Endothelial cell of umbilical vein (primary cell): Measurements from ENCODE around the gene LMBR1L.

Experiments used
- FOS ChIP-seq: IDR thresholded peaks from 2 replicates; pipeline ENCODE4 v1.6.1; 2011; ENCODE audit warnings: mild to moderate bottlenecking, low read length, moderate library complexity, borderline replicate concordance; ENCODE audit not compliant: insufficient read depth
- GATA2 ChIP-seq: IDR thresholded peaks from 2 replicates; pipeline ENCODE4 v1.7.0; 2011; ENCODE audit warnings: low read depth, mild to moderate bottlenecking, moderate library complexity, mixed read lengths, low read length; ENCODE audit not compliant: insufficient read length, insufficient read depth
- JUN ChIP-seq: IDR thresholded peaks from 2 replicates; pipeline ENCODE4 v1.6.1; 2011; ENCODE audit warnings: borderline replicate concordance, low read depth; ENCODE audit not compliant: insufficient read length, insufficient read depth
- POLR2A ChIP-seq: IDR thresholded peaks from 2 replicates; pipeline ENCODE4 v1.6.1; 2012; ENCODE audit warnings: low read depth, mild to moderate bottlenecking, control low read depth, low read length
- POLR2AphosphoS5 ChIP-seq: IDR thresholded peaks from 2 replicates; pipeline ENCODE4 v1.6.1; 2012; ENCODE audit warnings: low read depth, mild to moderate bottlenecking, control low read depth, low read length, moderate library complexity; ENCODE audit not compliant: insufficient read depth
- TF ChIP-seq, protein P1 (sequence below), 2 donors: IDR thresholded peaks; 1 replicate in 1 of 2; 2 replicates in 1 of 2; pipeline ENCODE4 v1.5.1; 2011; ENCODE audit warnings: low read length in 2 of 2, mild to moderate bottlenecking in 2 of 2, moderate library complexity in 2 of 2, control low read depth in 1 of 2, inconsistent platforms in 1 of 2, low read depth in 1 of 2; ENCODE audit not compliant: insufficient read depth in 1 of 2; ENCODE audit errors: extremely low read depth in 1 of 2

DNA sequence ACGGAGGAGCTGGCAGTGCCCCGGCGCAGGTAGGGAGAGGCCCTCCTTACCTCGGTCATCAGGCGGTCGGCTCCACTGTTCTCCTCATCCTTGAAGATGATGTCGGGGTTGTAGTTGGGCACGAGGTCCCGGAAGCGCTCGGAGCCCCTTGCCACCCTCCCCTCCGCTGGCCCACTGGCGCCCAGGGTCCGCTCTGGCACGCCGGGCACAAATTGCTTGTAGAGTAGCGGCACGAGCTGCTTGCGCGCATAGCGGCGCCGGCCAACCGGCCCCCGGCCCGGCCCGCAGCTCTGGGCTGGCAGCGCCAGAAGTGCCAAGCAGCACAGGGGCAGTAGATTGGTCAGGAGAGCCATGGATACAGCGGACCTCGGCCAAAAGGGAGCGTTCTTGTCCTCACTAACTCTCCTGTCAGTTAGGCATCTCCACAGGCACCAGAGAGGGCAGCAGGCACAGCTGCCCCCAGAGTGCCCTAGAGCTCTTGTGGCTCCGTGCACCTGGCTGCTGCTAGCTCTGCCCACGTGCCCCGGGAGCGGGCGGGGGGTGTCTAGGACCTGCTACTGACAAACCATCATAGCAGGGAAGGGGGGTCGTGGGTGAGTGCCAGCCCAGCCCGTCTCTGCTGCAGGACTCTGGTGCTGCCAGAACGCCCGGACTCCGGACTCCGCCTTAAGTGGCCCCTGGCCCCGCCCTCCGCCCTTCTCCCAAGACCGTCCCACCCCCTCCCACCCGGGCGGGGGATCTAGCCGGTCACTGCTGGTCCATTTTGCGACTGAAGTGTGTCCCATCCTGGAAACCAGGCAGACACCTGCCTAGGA is 16.3 kb downstream of the LMBR1L start, which contains the start of gene DHH:
- TF ChIP-seq, protein P1, sequence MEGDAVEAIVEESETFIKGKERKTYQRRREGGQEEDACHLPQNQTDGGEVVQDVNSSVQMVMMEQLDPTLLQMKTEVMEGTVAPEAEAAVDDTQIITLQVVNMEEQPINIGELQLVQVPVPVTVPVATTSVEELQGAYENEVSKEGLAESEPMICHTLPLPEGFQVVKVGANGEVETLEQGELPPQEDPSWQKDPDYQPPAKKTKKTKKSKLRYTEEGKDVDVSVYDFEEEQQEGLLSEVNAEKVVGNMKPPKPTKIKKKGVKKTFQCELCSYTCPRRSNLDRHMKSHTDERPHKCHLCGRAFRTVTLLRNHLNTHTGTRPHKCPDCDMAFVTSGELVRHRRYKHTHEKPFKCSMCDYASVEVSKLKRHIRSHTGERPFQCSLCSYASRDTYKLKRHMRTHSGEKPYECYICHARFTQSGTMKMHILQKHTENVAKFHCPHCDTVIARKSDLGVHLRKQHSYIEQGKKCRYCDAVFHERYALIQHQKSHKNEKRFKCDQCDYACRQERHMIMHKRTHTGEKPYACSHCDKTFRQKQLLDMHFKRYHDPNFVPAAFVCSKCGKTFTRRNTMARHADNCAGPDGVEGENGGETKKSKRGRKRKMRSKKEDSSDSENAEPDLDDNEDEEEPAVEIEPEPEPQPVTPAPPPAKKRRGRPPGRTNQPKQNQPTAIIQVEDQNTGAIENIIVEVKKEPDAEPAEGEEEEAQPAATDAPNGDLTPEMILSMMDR (IDR thresholded peaks at IDR 0.05; ENCODE audit: extremely low read depth in 1 of 2, insufficient read depth in 1 of 2, low read depth in 1 of 2, low read length in 2 of 2), result no peak
- TF ChIP-seq POLR2A, result no peak
- no peak for TF ChIP-seq GATA2
- no peak for TF ChIP-seq FOS
- no peak for TF ChIP-seq JUN
- TF ChIP-seq POLR2AphosphoS5, result no peak
